WERI-Rb-1 (cell line): ENCODE results near the gene ZNF83.

Source experiments
- DNase-seq: peaks from one replicate; pipeline ENCODE4 v3.0.0-alpha.2; 2020
- H3K27ac ChIP-seq: fragments of 250-450 bp; sonication (Bioruptor Pico); 2 replicates; pipeline ENCODE4 v1.5.1; 2020; ENCODE audit warnings: mild to moderate bottlenecking, moderate library complexity
- H3K27me3 ChIP-seq: fragments of 250-450 bp; sonication (Bioruptor Pico); 2 replicates; pipeline ENCODE4 v1.5.1; 2021; ENCODE audit warnings: mild to moderate bottlenecking, low read depth, moderate library complexity; ENCODE audit not compliant: insufficient read depth, severe bottlenecking
- H3K36me3 ChIP-seq: fragments of 250-450 bp; sonication (Bioruptor Pico); 2 replicates; pipeline ENCODE4 v1.5.1; 2020; ENCODE audit warnings: mild to moderate bottlenecking, moderate library complexity
- H3K4me3 ChIP-seq: 2 replicates; pipeline ENCODE4 v1.5.1; 2011; ENCODE audit warnings: low read depth, mild to moderate bottlenecking, control low read depth, low read length
- H3K9me3 ChIP-seq: fragments of 250-450 bp; sonication (Bioruptor Pico); 2 replicates; pipeline ENCODE4 v1.5.1; 2021; ENCODE audit warnings: mild to moderate bottlenecking, moderate library complexity; ENCODE audit not compliant: severe bottlenecking
- CTCF ChIP-seq: IDR thresholded peaks from 2 replicates; pipeline ENCODE4 v1.5.1; 2011; ENCODE audit warnings: low read depth, mild to moderate bottlenecking, control low read depth, inconsistent platforms, low read length

Gene ZNF83

GRCh38 chr19:52665027-52665426 lies 26.9 kb upstream of the ZNF83 start:
- H3K27ac ChIP-seq, result peak overlapping the region; percentile 54
- no peaks in the 10 kb centered on the region for H3K27me3 ChIP-seq

GRCh38 chr19:52664461-52664860 lies 26.3 kb upstream of the ZNF83 start:
- Histone ChIP-seq H3K27ac (peak overlapping the region; percentile 54), H3K36me3 (peaks cover 40% of the 10 kb centered on the region), H3K9me3 (no peaks in the 10 kb centered on the region), H3K4me3 (no peak overlapping the region), H3K27me3 (no peaks in the 10 kb centered on the region)
- TF ChIP-seq CTCF, result no peak
- DNase-seq, result peak; percentile 63

More at GRCh38 chr19:52665027-52665426, 26.9 kb upstream of the ZNF83 start:
- peak; percentile 60 for DNase-seq
- Histone ChIP-seq H3K9me3 (no peaks in the 10 kb centered on the region), H3K36me3 (peaks cover 36% of the 10 kb centered on the region), H3K4me3 (no peak overlapping the region)
- no peak for TF ChIP-seq CTCF

GRCh38 chr19:52662631-52663030 lies 24.5 kb upstream of the ZNF83 start:
- Histone ChIP-seq H3K36me3 (peaks cover 51% of the 10 kb centered on the region), H3K4me3 (no peak overlapping the region), H3K27ac (no peak overlapping the region), H3K27me3 (no peaks in the 10 kb centered on the region), H3K9me3 (no peaks in the 10 kb centered on the region)
- DNase-seq, result no peak
- no peak for TF ChIP-seq CTCF

- H3K36me3 ChIP-seq, result peaks cover 63% of the 10 kb centered on the region
- H3K4me3 ChIP-seq, result no peak overlapping the region
- H3K9me3 ChIP-seq, result no peaks in the 10 kb centered on the region
- TF ChIP-seq CTCF, result no peak
- H3K27me3 ChIP-seq, result no peaks in the 10 kb centered on the region
- DNase-seq, result no peak
- H3K27ac ChIP-seq, result peak overlapping the region; percentile 41; the same call in 1 of the 2 replicates
These were observed 22.8 kb upstream of the ZNF83 start for GRCh38 chr19:52660981-52661380.

- DNase-seq, result no peak
- no peaks in the 10 kb centered on the region for H3K27me3 ChIP-seq
- H3K9me3 ChIP-seq, result no peaks in the 10 kb centered on the region
- H3K4me3 ChIP-seq, result no peak overlapping the region
- 0 out of 2 replicates have a peak overlapping the region, but pooled peaks have one; percentile 12 for H3K27ac ChIP-seq
- peaks cover 75% of the 10 kb centered on the region for H3K36me3 ChIP-seq
- TF ChIP-seq CTCF, result no peak
These were observed 20.9 kb upstream of the ZNF83 start for GRCh38 chr19:52659013-52659412.

GRCh38 chr19:52658595-52658994 lies 20.4 kb upstream of the ZNF83 start:
- no peaks in the 10 kb centered on the region for H3K9me3 ChIP-seq
- no peaks in the 10 kb centered on the region for H3K27me3 ChIP-seq
- DNase-seq, result peak; percentile 46
- no peak overlapping the region for H3K27ac ChIP-seq
- peak; percentile 23; the same call in 1 of the 2 replicates for TF ChIP-seq CTCF
- peaks cover 79% of the 10 kb centered on the region for H3K36me3 ChIP-seq
- no peak overlapping the region for H3K4me3 ChIP-seq
